Raji (cell line): Measurements from ENCODE around the gene ADAM23.

Experiments used
- POLR2A ChIP-seq: IDR thresholded peaks from 2 replicates; pipeline ENCODE4 v1.6.1; 2011; ENCODE audit warnings: low read depth, low read length, control low read depth; ENCODE audit not compliant: insufficient read depth

The ADAM23 gene

GRCh38 chr2:206474099-206474498, 30.8 kb downstream of the ADAM23 start:
- TF ChIP-seq POLR2A = no peak

GRCh38 chr2:206477296-206477695, 34.0 kb downstream of the ADAM23 start:
- TF ChIP-seq POLR2A = no peak

- no peak for TF ChIP-seq POLR2A
These were observed 35.0 kb downstream of the ADAM23 start for GRCh38 chr2:206478340-206478739.

- TF ChIP-seq POLR2A = no peak
These were observed 36.8 kb downstream of the ADAM23 start for GRCh38 chr2:206480161-206480560.

- no peak for TF ChIP-seq POLR2A
These were observed 37.3 kb downstream of the ADAM23 start for GRCh38 chr2:206480620-206481019.

GRCh38 chr2:206481056-206481455, 37.7 kb downstream of the ADAM23 start:
- no peak for TF ChIP-seq POLR2A

- TF ChIP-seq POLR2A = no peak
These were observed 38.8 kb downstream of the ADAM23 start for GRCh38 chr2:206482123-206482522.

- TF ChIP-seq POLR2A = no peak
These were observed 39.3 kb downstream of the ADAM23 start for GRCh38 chr2:206482633-206483032.

GRCh38 chr2:206488053-206488452, 44.7 kb downstream of the ADAM23 start:
- TF ChIP-seq POLR2A = no peak

GRCh38 chr2:206488623-206489022, 45.3 kb downstream of the ADAM23 start:
- TF ChIP-seq POLR2A = no peak

GRCh38 chr2:206494061-206494460, 50.7 kb downstream of the ADAM23 start:
- no peak for TF ChIP-seq POLR2A

GRCh38 chr2:206502729-206503128, 59.4 kb downstream of the ADAM23 start:
- no peak for TF ChIP-seq POLR2A

- TF ChIP-seq POLR2A = no peak
These were observed 68.0 kb downstream of the ADAM23 start for GRCh38 chr2:206511283-206511682.

- no peak for TF ChIP-seq POLR2A
These were observed 69.7 kb downstream of the ADAM23 start for GRCh38 chr2:206512999-206513398.

GRCh38 chr2:206515580-206515979, 72.2 kb downstream of the ADAM23 start:
- no peak for TF ChIP-seq POLR2A

- TF ChIP-seq POLR2A = no peak
These were observed 75.7 kb downstream of the ADAM23 start for GRCh38 chr2:206518997-206519396.

GRCh38 chr2:206520450-206520849, 77.1 kb downstream of the ADAM23 start:
- TF ChIP-seq POLR2A = no peak

GRCh38 chr2:206521115-206521514, 77.8 kb downstream of the ADAM23 start:
- no peak for TF ChIP-seq POLR2A
